Measurements from ENCODE around the gene CDKL1.

DNA sequence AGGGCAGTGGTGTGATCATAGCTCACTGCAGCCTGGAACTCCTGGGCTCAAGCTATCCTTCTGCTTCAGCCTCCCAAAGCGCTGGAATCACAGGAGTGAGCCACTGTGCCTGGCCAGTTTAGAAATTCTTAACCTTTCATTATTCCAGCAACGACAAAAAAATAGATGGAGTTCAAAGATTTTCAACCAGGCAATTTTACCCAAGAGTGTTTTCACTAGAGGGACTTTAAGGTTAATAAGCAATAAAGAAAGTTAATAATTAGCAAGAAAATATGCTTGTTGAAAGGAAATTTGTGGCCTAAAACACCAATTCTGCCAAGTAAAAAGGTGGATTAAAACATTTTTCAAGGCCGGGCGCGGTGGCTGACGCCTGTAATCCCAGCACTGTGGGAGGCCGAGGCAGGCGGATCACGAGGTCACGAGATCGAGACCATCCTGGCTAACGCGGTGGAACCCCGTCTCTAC is 14.8 kb downstream of the CDKL1 start:
- TF ChIP-seq, protein P1, sequence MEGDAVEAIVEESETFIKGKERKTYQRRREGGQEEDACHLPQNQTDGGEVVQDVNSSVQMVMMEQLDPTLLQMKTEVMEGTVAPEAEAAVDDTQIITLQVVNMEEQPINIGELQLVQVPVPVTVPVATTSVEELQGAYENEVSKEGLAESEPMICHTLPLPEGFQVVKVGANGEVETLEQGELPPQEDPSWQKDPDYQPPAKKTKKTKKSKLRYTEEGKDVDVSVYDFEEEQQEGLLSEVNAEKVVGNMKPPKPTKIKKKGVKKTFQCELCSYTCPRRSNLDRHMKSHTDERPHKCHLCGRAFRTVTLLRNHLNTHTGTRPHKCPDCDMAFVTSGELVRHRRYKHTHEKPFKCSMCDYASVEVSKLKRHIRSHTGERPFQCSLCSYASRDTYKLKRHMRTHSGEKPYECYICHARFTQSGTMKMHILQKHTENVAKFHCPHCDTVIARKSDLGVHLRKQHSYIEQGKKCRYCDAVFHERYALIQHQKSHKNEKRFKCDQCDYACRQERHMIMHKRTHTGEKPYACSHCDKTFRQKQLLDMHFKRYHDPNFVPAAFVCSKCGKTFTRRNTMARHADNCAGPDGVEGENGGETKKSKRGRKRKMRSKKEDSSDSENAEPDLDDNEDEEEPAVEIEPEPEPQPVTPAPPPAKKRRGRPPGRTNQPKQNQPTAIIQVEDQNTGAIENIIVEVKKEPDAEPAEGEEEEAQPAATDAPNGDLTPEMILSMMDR (IDR thresholded peaks at IDR 0.05; ENCODE audit: borderline replicate concordance, extremely low read depth, low read length, poor library complexity, severe bottlenecking) = no peak
- no peak for TF ChIP-seq EZH2 (IDR thresholded peaks at IDR 0.05; ENCODE audit: borderline replicate concordance, low read depth, low read length, severe bottlenecking)

Data from DND-41 (cell line).